Mononuclear cell (primary cell): Measurements from ENCODE around the gene KLF17. TPM values are rescaled to one million over a fixed set of nuclear protein-coding genes. Genes with fewer than 3 reads are reported as not detected.

Source experiments
- H3K27me3 ChIP-seq: 2 replicates; pipeline ENCODE4 v1.6.0; 2011; ENCODE audit warnings: low read length, control low read depth; ENCODE audit not compliant: insufficient read depth
- H3K4me1 ChIP-seq: 2 replicates; pipeline ENCODE4 v1.5.1; 2011; ENCODE audit warnings: mild to moderate bottlenecking, low read length, control low read depth; ENCODE audit not compliant: insufficient read depth
- H3K4me3 ChIP-seq: 2 replicates; pipeline ENCODE4 v1.5.1; 2011; ENCODE audit warnings: mild to moderate bottlenecking, low read length, moderate library complexity
- H3K9me3 ChIP-seq: 2 replicates; pipeline ENCODE4 v1.5.1; 2011; ENCODE audit warnings: low read depth, mild to moderate bottlenecking, control low read depth, low read length
- total RNA-seq: library from RNA; depleted of rRNA; stranded (reverse); fragments of >200 nt; gene quantifications from one replicate; pipeline ENCODE4 v1.2.3, GENCODE V29; 2012

The KLF17 gene
- total RNA-seq, 1 donor, result not detected

GRCh38 chr1:44157903-44158302, 39.3 kb downstream of the KLF17 start:
- Histone ChIP-seq H3K27me3 (no peaks in the 10 kb centered on the region), H3K4me1 (no peaks in the 10 kb centered on the region), H3K4me3 (no peak overlapping the region)

GRCh38 chr1:44158871-44159270, 40.2 kb downstream of the KLF17 start:
- Histone ChIP-seq H3K4me3 (no peak overlapping the region), H3K9me3 (no peaks in the 10 kb centered on the region), H3K4me1 (no peaks in the 10 kb centered on the region), H3K27me3 (no peaks in the 10 kb centered on the region)

More at GRCh38 chr1:44157903-44158302, 39.3 kb downstream of the KLF17 start:
- no peaks in the 10 kb centered on the region for H3K9me3 ChIP-seq

GRCh38 chr1:44161546-44161945, 42.9 kb downstream of the KLF17 start:
- Histone ChIP-seq H3K4me1 (no peaks in the 10 kb centered on the region), H3K9me3 (no peaks in the 10 kb centered on the region), H3K27me3 (no peaks in the 10 kb centered on the region), H3K4me3 (no peak overlapping the region)

GRCh38 chr1:44168520-44169098, 50.0 kb downstream of the KLF17 start:
- H3K4me3 ChIP-seq, result no peak overlapping the region
- H3K4me1 ChIP-seq, result no peaks in the 10 kb centered on the region
- H3K27me3 ChIP-seq, result no peaks in the 10 kb centered on the region
- peaks cover 7% of the 10 kb centered on the region for H3K9me3 ChIP-seq

- no peaks in the 10 kb centered on the region for H3K27me3 ChIP-seq
- peaks cover 7% of the 10 kb centered on the region for H3K9me3 ChIP-seq
- no peak overlapping the region for H3K4me3 ChIP-seq
These were observed 51.7 kb downstream of the KLF17 start for GRCh38 chr1:44170281-44170823.

GRCh38 chr1:44174630-44175029, 56.0 kb downstream of the KLF17 start:
- H3K4me1 ChIP-seq, result no peaks in the 10 kb centered on the region
- no peaks in the 10 kb centered on the region for H3K9me3 ChIP-seq
- no peaks in the 10 kb centered on the region for H3K27me3 ChIP-seq
- no peak overlapping the region for H3K4me3 ChIP-seq

More at GRCh38 chr1:44170281-44170823, 51.7 kb downstream of the KLF17 start:
- no peaks in the 10 kb centered on the region for H3K4me1 ChIP-seq

Other genes with a start within 250 kb of the KLF17 start
- not detected for gene ARTN, start 185.0 kb upstream of the KLF17 start, total RNA-seq
- 2.3 TPM for gene IPO13, start 171.9 kb upstream of the KLF17 start, total RNA-seq
- 6.7 TPM for gene DPH2, start 148.8 kb upstream of the KLF17 start, total RNA-seq
- gene ATP6V0B, start 143.9 kb upstream of the KLF17 start, total RNA-seq, result 73.1 TPM
- gene B4GALT2, start 139.6 kb upstream of the KLF17 start, total RNA-seq, result 0.63 TPM
- 0.42 TPM for gene CCDC24, start 127.2 kb upstream of the KLF17 start, total RNA-seq
- not detected for gene SLC6A9, start 87.4 kb upstream of the KLF17 start, total RNA-seq
- not detected for gene KLF18, start 22.8 kb downstream of the KLF17 start, total RNA-seq
- gene DMAP1, start 94.7 kb downstream of the KLF17 start, total RNA-seq, result 16.9 TPM
- 11.3 TPM for gene ERI3, start 236.4 kb downstream of the KLF17 start, total RNA-seq